Measurements from ENCODE around the gene RSRC1. TPM values are rescaled to one million over a fixed set of nuclear protein-coding genes. Genes with fewer than 3 reads are reported as not detected.

RSRC1 gene
- total and polyA plus RNA-seq, 2 of the 8 experiments (the other 6 are each of a cell fraction or from before 2014, with no cell fraction given) = 2.0 to 27.9 TPM

DNA sequence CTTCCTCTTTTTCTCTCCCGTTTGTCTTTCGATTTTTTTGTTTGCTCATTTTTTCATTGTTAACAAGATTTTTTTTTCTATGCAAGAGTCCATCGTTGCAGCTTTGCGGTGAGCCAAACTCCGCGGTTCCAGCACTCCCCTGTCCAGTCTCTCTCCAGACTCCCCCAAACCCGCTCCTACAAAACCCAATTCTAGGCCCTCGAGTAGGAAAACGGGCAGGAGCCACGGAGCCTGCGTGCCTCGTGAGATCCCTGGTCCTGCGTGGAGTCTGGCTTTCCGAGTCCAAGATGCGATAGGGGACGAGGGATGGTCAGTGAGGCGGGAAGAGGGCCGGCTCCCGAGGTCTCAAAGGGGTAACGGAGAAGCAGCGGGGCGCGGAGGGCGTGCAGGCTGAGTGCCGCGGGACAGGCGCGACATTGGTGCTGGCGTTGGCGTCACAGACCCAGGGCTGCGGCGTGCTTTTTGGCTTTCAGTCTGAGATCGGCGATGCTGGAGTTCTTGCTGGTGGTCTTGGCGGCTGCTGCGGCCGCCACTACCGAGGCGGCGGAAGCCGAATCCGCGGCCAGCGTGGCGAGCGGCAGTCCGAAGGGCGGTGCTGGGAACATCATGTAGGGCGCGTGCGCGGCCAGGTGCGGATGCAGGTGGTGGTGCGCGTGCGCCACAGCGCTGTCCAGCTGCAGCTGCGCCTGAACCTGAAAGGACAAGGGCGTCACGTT is 12.1 kb upstream of the RSRC1 start:
- no peaks in the 10 kb centered on the region for H3K9me3 ChIP-seq (ENCODE audit: insufficient read depth in 2 of 2, low read depth in 1 of 2, low read length in 1 of 2)
- no peak overlapping the region for H3K27ac ChIP-seq (ENCODE audit: low read depth, low read length)
- no peak overlapping the region for H4K91ac ChIP-seq (replicated peaks; ENCODE audit: insufficient read length, low read length)
- no peak overlapping the region for H2BK20ac ChIP-seq (ENCODE audit: low read length)
- no peak overlapping the region for H3K23ac ChIP-seq (ENCODE audit: insufficient read length)
- peak overlapping the region; percentile 55 for H3K56ac ChIP-seq (replicated peaks; ENCODE audit: insufficient read length, low read depth, low read length)
- H3K18ac ChIP-seq (ENCODE audit: extremely low read depth, low read length) = peak overlapping the region; percentile 85; the same call in 1 of the 2 replicates
- H2AK5ac ChIP-seq (ENCODE audit: low read depth, low read length) = no peak overlapping the region
- no peaks in the 10 kb centered on the region for H3K36me3 ChIP-seq (ENCODE audit: control insufficient read depth in 2 of 4, insufficient read depth in 4 of 4, low read length in 3 of 4)
- ChIA-PET POLR2A (ENCODE audit: partially characterized antibody) (interaction anchor here (1.5 to 3.3 kb wide), 2 partner anchors 9 to 12 kb away, joined by 5 to 11 read pairs; partner anchors contain the start of gene RSRC1), CTCF (ENCODE audit: partially characterized antibody) (interaction anchor here (1.3 kb wide), 1 partner anchor 12 kb away, joined by 5 read pairs; the partner anchor contains the start of gene RSRC1)
- H3K4me2 ChIP-seq (ENCODE audit: insufficient read depth in 1 of 2, low read depth in 2 of 2, low read length in 2 of 2) = peak overlapping the region; percentile 65 to 99
- 1% methylated on average over 56 of the region's 60 CpGs; no CpG with 5 or more reads in 1 of the 2 experiments for WGBS, 2 experiments (ENCODE audit: extremely low coverage in 1 of 2, insufficient coverage in 1 of 2, insufficient read length in 1 of 2, insufficient replicate concordance in 2 of 2, low coverage in 1 of 2, low lambda C conversion rate in 2 of 2, missing lambda C conversion rate in 1 of 2)
- no peak overlapping the region for H2BK120ac ChIP-seq (replicated peaks; ENCODE audit: low read depth, low read length)
- no peaks in the 10 kb centered on the region for H3K79me2 ChIP-seq (ENCODE audit: control insufficient read depth in 1 of 2, insufficient read depth in 2 of 2, low read length in 2 of 2)
- H2BK15ac ChIP-seq (ENCODE audit: low read length) = no peak overlapping the region
- peak overlapping the region; percentile 80 for H4K8ac ChIP-seq (ENCODE audit: extremely low read depth, insufficient read depth, low read length)
- peak overlapping the region; percentile 89 for H2AFZ ChIP-seq (ENCODE audit: low read length)
- H4K20me1 ChIP-seq (replicated peaks in 1 of 2; ENCODE audit: control insufficient read depth in 1 of 2, insufficient read depth in 2 of 2, low read length in 2 of 2) = peaks cover 5 to 9% of the 10 kb centered on the region in 2 experiments
- H3K79me1 ChIP-seq (ENCODE audit: low read depth, low read length) = no peaks in the 10 kb centered on the region
- FAIRE-seq = peak; percentile 45
- H3K4me1 ChIP-seq (replicated peaks in 1 of 4; ENCODE audit: control insufficient read depth in 3 of 4, insufficient read depth in 4 of 4, low read length in 3 of 4) = peaks cover 2 to 14% (median 6%) of the 10 kb centered on the region in 4 experiments
- H3K14ac ChIP-seq (ENCODE audit: insufficient read length) = no peak overlapping the region
- H2BK5ac ChIP-seq (ENCODE audit: low read depth, low read length) = peak overlapping the region; percentile 63; the same call in 1 of the 2 replicates
- no peak overlapping the region for H4K5ac ChIP-seq (ENCODE audit: insufficient read length, low read depth, low read length)
- H3K4me3 ChIP-seq (ENCODE audit: extremely low read depth in 1 of 4, insufficient read depth in 2 of 4, low read depth in 3 of 4, low read length in 4 of 4) = peak overlapping the region; percentile 65 to 85 (median 78)
- peaks cover 23% of the 10 kb centered on the region; the same call in 1 of the 2 replicates for H3K23me2 ChIP-seq (ENCODE audit: low read depth, low read length)
- peaks cover 60 to 94% (median 79%) of the 10 kb centered on the region in 4 experiments for H3K27me3 ChIP-seq (replicated peaks in 1 of 4; ENCODE audit: control insufficient read depth in 3 of 4, extremely low read depth in 1 of 4, insufficient read depth in 3 of 4, low read length in 3 of 4)
- peak overlapping the region in 2 of 4 experiments; percentile 22 to 29; a peak in 2 of 7 replicates for H3K9ac ChIP-seq (replicated peaks in 1 of 4; ENCODE audit: extremely low read depth in 1 of 4, low read depth in 3 of 4, low read length in 3 of 4)
- H3K4ac ChIP-seq (replicated peaks; ENCODE audit: insufficient read length, low read depth, low read length) = no peak overlapping the region
- peak overlapping the region; percentile 82; the same call in 1 of the 2 replicates for H2BK12ac ChIP-seq (ENCODE audit: low read depth, low read length)
- DNase-seq (ENCODE audit: low read depth in 1 of 2, low spot score in 2 of 2) = peak; percentile 85 to 91
- no peak for TF ChIP-seq PHF8 (conservative IDR thresholded peaks at IDR 0.05; ENCODE audit: low read depth, low read length)
- TF ChIP-seq, protein P1, sequence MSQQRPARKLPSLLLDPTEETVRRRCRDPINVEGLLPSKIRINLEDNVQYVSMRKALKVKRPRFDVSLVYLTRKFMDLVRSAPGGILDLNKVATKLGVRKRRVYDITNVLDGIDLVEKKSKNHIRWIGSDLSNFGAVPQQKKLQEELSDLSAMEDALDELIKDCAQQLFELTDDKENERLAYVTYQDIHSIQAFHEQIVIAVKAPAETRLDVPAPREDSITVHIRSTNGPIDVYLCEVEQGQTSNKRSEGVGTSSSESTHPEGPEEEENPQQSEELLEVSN (IDR thresholded peaks at IDR 0.05) = peak; percentile 71
- TF ChIP-seq RBBP5 (IDR thresholded peaks at IDR 0.05; ENCODE audit: borderline replicate concordance, low read depth, low read length) = peak; percentile 90
- no peak for TF ChIP-seq BACH1 (IDR thresholded peaks at IDR 0.05; ENCODE audit: low read length)
- TF ChIP-seq CEBPB (IDR thresholded peaks at IDR 0.05; ENCODE audit: low read depth, low read length) = no peak
- no peak for TF ChIP-seq ZNF274 (IDR thresholded peaks at IDR 0.05; ENCODE audit: borderline replicate concordance, extremely low read depth, low read length)
- TF ChIP-seq SIRT6 (IDR thresholded peaks at IDR 0.05; ENCODE audit: low read length) = no peak
- peak; percentile 80 for TF ChIP-seq EZH2 (IDR thresholded peaks at IDR 0.05; ENCODE audit: low read depth, low read length, severe bottlenecking)
- no peak for TF ChIP-seq SIX5 (IDR thresholded peaks at IDR 0.05; ENCODE audit: low read depth, low read length)
- TF ChIP-seq SUZ12 (IDR thresholded peaks at IDR 0.05; ENCODE audit: low read length) = peak; percentile 90
- TF ChIP-seq SP1 (IDR thresholded peaks at IDR 0.05; ENCODE audit: low read depth, low read length) = 0 out of 2 replicates have a peak, but pooled peaks have one; percentile 21
- no peak for TF ChIP-seq BRCA1 (IDR thresholded peaks at IDR 0.05; ENCODE audit: low read depth, low read length)

Measured in H1 (cell line).